Prostate gland (tissue), 2 donors: ENCODE results near the gene CIDEB. TPM values are rescaled to one million over a fixed set of nuclear protein-coding genes. Genes with fewer than 3 reads are reported as not detected.
A peak's percentile ranks its signal among the peaks of the same experiment; 100 is the strongest.

Experiments used
- DNase-seq: peaks from one replicate; pipeline ENCODE4 v3.0.0-alpha.2; 2019; ENCODE audit warnings: low spot score
- H3K27ac ChIP-seq, 2 donors: fragments of 200-600 bp; sonication (generic); 2 replicates each; pipeline ENCODE4 v1.5.1; 2017 to 2019
- H3K27me3 ChIP-seq: fragments of 200-600 bp; sonication (generic); replicated peaks from 2 replicates; pipeline ENCODE4 v1.5.1; 2019; ENCODE audit not compliant: insufficient read depth
- H3K36me3 ChIP-seq, 2 donors: fragments of 200-600 bp; sonication (generic); 1 replicate in 1 of 2; 2 replicates in 1 of 2; pipeline versions ENCODE4 v1.5.1 to v1.8.1; 2017 to 2019
- H3K4me1 ChIP-seq: fragments of 200-600 bp; sonication (generic); replicated peaks from 2 replicates; pipeline ENCODE4 v1.5.1; 2019
- H3K4me3 ChIP-seq, 2 donors: fragments of 200-600 bp; sonication (generic); 2 replicates each; pipeline ENCODE4 v1.5.1; 2017 to 2019
- H3K9me3 ChIP-seq: fragments of 200-600 bp; sonication (generic); 2 replicates; pipeline ENCODE4 v1.5.1; 2017
- CTCF ChIP-seq, 4 experiments: fragments of 200-600 bp in 2 of 4; fragments of 450-650 bp in 2 of 4; sonication (generic) in 2 of 4; IDR thresholded peaks; 1 replicate in 3 of 4; 2 replicates in 1 of 4; pipeline ENCODE4 v1.5.1; 2016 to 2019; ENCODE audit warnings: antibody characterized with exemption in 4 of 4, mild to moderate bottlenecking in 2 of 4, moderate library complexity in 2 of 4
- POLR2A ChIP-seq: fragments of 450-650 bp; IDR thresholded peaks from one replicate; pipeline ENCODE4 v1.6.1; 2016; ENCODE audit warnings: antibody characterized with exemption, mild to moderate bottlenecking
- POLR2AphosphoS5 ChIP-seq: sonication (generic); formaldehyde crosslinking; IDR thresholded peaks from one replicate; pipeline ENCODE4 v1.6.1; 2017; ENCODE audit warnings: antibody characterized with exemption
- WGBS: methylation state at CpG from one replicate; pipeline ENCODE4 v1.1.5; 2018; 5-methylcytosine and 5-hydroxymethylcytosine counted together
- intact Hi-C: fragments of 100-400 bp; cut with DNase I; formaldehyde crosslinking; loops from one replicate; pipeline ENCODE4 v1.14.2; 2022
- total RNA-seq, 2 donors: library from RNA; depleted of rRNA; stranded (reverse); fragments of >200 nt; gene quantifications; one replicate each; pipeline ENCODE4 v1.1.0, GENCODE V29; 2016

CIDEB gene
- total RNA-seq, 2 donors from 2014 or later: 9.1 to 17.8 TPM

GRCh38 chr14:24277606-24278321 is 30.0 kb downstream of the CIDEB start:
- no peak for DNase-seq
- no peaks in the 10 kb centered on the region for H3K27me3 ChIP-seq
- H3K4me3 ChIP-seq: no peak overlapping the region
- H3K9me3 ChIP-seq: no peaks in the 10 kb centered on the region
- intact Hi-C loops: no loop called here
- no peak overlapping the region for H3K27ac ChIP-seq
- WGBS: 83% methylated on average over 11 of the region's 11 CpGs
- TF ChIP-seq POLR2AphosphoS5 (no peak), POLR2A (no peak), CTCF (IDR thresholded peaks at IDR 0.05) (no peak)
- no peaks in the 10 kb centered on the region for H3K4me1 ChIP-seq
- H3K36me3 ChIP-seq: no peaks in the 10 kb centered on the region

GRCh38 chr14:24277071-24277470 is 30.7 kb downstream of the CIDEB start:
- intact Hi-C loops: no loop called here
- no peaks in the 10 kb centered on the region for H3K36me3 ChIP-seq
- no peaks in the 10 kb centered on the region for H3K4me1 ChIP-seq
- 92% methylated on average over 6 of the region's 6 CpGs for WGBS
- TF ChIP-seq CTCF (IDR thresholded peaks at IDR 0.05) (no peak), POLR2AphosphoS5 (no peak), POLR2A (no peak)
- DNase-seq: no peak
- no peak overlapping the region for H3K4me3 ChIP-seq
- H3K9me3 ChIP-seq: no peaks in the 10 kb centered on the region
- H3K27ac ChIP-seq: no peak overlapping the region
- no peaks in the 10 kb centered on the region for H3K27me3 ChIP-seq

- Histone ChIP-seq H3K27ac (no peak overlapping the region), H3K4me1 (no peaks in the 10 kb centered on the region)
- no peak for DNase-seq
Observed at GRCh38 chr14:24274101-24274543, 33.7 kb downstream of the CIDEB start.

GRCh38 chr14:24273422-24273998 is 34.3 kb downstream of the CIDEB start:
- Histone ChIP-seq H3K4me3 (no peak overlapping the region), H3K9me3 (no peaks in the 10 kb centered on the region), H3K36me3 (no peaks in the 10 kb centered on the region), H3K27me3 (no peaks in the 10 kb centered on the region), H3K4me1 (no peaks in the 10 kb centered on the region), H3K27ac (no peak overlapping the region)
- TF ChIP-seq POLR2A: no peak
- no peak for TF ChIP-seq POLR2AphosphoS5
- TF ChIP-seq CTCF (IDR thresholded peaks at IDR 0.05): no peak
- intact Hi-C loops: no loop called here
- no peak for DNase-seq
- 91% methylated on average over 3 of the region's 3 CpGs for WGBS

More at GRCh38 chr14:24274101-24274543, 33.7 kb downstream of the CIDEB start:
- Histone ChIP-seq H3K27me3 (no peaks in the 10 kb centered on the region), H3K36me3 (no peaks in the 10 kb centered on the region), H3K9me3 (no peaks in the 10 kb centered on the region), H3K4me3 (no peak overlapping the region)
- intact Hi-C loops: no loop called here
- WGBS: 75% methylated on average over 3 of the region's 3 CpGs
- TF ChIP-seq POLR2A: peak; percentile 31
- TF ChIP-seq POLR2AphosphoS5: peak; percentile 4
- no peak for TF ChIP-seq CTCF (IDR thresholded peaks at IDR 0.05)

- intact Hi-C loops: no loop called here
- Histone ChIP-seq H3K4me3 (no peak overlapping the region), H3K27me3 (no peaks in the 10 kb centered on the region), H3K27ac (no peak overlapping the region), H3K4me1 (no peaks in the 10 kb centered on the region), H3K9me3 (no peaks in the 10 kb centered on the region), H3K36me3 (no peaks in the 10 kb centered on the region)
- 88% methylated on average over 2 of the region's 2 CpGs for WGBS
- TF ChIP-seq POLR2AphosphoS5: no peak
- no peak for TF ChIP-seq CTCF (IDR thresholded peaks at IDR 0.05)
- no peak for TF ChIP-seq POLR2A
- DNase-seq: no peak
Observed at GRCh38 chr14:24272467-24272866, 35.3 kb downstream of the CIDEB start.
